ENCODE data around the gene COBL. TPM values are rescaled to one million over a fixed set of nuclear protein-coding genes. Genes with fewer than 3 reads are reported as not detected.

The COBL gene
- polyA plus RNA-seq, 3 donors: not detected

DNA sequence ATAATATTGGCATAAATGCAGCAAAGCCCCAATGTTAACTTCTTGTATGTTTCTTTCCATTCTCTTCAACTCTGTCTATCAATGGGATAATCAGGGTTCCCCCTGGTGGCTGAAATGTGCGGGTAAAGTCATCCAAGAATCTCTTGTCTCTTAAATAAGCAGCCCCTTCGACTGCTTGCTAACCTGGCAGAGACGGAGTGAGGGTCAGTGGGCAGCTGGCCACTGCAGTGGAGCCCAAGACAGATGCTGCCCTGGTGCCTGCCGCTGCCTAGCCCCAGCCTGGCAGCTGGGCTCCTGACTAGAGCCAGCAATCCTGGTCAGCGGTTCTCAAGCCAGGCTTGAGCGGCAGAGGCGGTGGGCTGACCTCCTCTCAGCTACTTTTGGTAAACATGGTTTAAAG is 248.9 kb downstream of the COBL start:
- no peaks in the 10 kb centered on the region for H3K27me3 ChIP-seq (ENCODE audit: control insufficient read depth in 2 of 2, insufficient read depth in 2 of 2, low read length in 2 of 2)
- TF ChIP-seq, protein P1, sequence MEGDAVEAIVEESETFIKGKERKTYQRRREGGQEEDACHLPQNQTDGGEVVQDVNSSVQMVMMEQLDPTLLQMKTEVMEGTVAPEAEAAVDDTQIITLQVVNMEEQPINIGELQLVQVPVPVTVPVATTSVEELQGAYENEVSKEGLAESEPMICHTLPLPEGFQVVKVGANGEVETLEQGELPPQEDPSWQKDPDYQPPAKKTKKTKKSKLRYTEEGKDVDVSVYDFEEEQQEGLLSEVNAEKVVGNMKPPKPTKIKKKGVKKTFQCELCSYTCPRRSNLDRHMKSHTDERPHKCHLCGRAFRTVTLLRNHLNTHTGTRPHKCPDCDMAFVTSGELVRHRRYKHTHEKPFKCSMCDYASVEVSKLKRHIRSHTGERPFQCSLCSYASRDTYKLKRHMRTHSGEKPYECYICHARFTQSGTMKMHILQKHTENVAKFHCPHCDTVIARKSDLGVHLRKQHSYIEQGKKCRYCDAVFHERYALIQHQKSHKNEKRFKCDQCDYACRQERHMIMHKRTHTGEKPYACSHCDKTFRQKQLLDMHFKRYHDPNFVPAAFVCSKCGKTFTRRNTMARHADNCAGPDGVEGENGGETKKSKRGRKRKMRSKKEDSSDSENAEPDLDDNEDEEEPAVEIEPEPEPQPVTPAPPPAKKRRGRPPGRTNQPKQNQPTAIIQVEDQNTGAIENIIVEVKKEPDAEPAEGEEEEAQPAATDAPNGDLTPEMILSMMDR (IDR thresholded peaks at IDR 0.05): peak; percentile 36
- H3K4me1 ChIP-seq (ENCODE audit: control insufficient read depth in 1 of 2, insufficient read depth in 2 of 2, low read length in 2 of 2): no peaks in the 10 kb centered on the region
- WGBS (ENCODE audit: insufficient coverage): 31% methylated on average over 4 of the region's 7 CpGs
- Mint-ChIP-seq H3K9me3 (no peaks in the 10 kb centered on the region), H3K36me3 (no peaks in the 10 kb centered on the region), H3K4me1 (no peaks in the 10 kb centered on the region), H3K27ac (peak overlapping the region in 1 of 7 donors; percentile 19), H3K4me3 (no peak overlapping the region), H3K27me3 (ENCODE audit: low read depth in 3 of 3) (peaks cover 0 to 3% (median 0%) of the 10 kb centered on the region in 3 donors)
- no peaks in the 10 kb centered on the region for H3K36me3 ChIP-seq (replicated peaks in 1 of 2; ENCODE audit: control insufficient read depth in 1 of 2, insufficient read depth in 2 of 2, low read length in 2 of 2)
- H3K27ac ChIP-seq (ENCODE audit: low read depth in 1 of 2, low read length in 2 of 2): no peak overlapping the region
- no peaks in the 10 kb centered on the region for H3K9me3 ChIP-seq (replicated peaks in 1 of 2; ENCODE audit: control insufficient read depth in 1 of 2, insufficient read depth in 1 of 2, low read length in 2 of 2)
- no peak overlapping the region for H3K4me3 ChIP-seq (replicated peaks in 1 of 3; ENCODE audit: low read depth in 2 of 3, low read length in 3 of 3)
- H3K9ac ChIP-seq (ENCODE audit: insufficient read depth, low read length, poor library complexity, severe bottlenecking): no peak overlapping the region
- peak in 1 of 3 donors; percentile 8 for DNase-seq
- no peak overlapping the region for H3K4me2 ChIP-seq (replicated peaks; ENCODE audit: extremely low read depth, low read length, poor library complexity, severe bottlenecking)
- H3K79me2 ChIP-seq (ENCODE audit: insufficient read depth, low read length): no peaks in the 10 kb centered on the region
- intact Hi-C loops (cut with micrococcal nuclease): loop anchor here in 1 of 2 donors (10.0 kb wide), 1 partner anchor 973 kb away; the partner anchor contains the start of gene ZPBP
- H2AFZ ChIP-seq (ENCODE audit: insufficient read depth, low read depth, low read length, poor library complexity, severe bottlenecking): no peak overlapping the region
- no peaks in the 10 kb centered on the region for H4K20me1 ChIP-seq (ENCODE audit: insufficient read depth, low read length)

DNA sequence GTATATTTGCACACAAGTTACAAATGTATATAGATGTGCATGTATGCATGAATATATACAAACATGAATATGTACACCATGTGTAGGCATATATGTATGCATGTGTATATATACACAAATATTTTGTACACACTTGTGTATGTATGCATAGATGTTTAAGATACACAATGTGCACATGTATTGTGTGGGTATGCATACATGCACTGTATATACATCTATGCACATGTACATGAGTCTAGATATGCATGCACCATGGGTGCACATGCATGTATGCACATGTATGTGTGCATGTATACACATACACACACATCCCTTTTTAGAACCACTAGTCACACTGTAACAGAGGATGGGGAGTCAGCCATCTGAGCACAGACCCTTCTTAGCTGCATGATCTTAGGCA is 249.4 kb downstream of the COBL start:
- Histone ChIP-seq H4K20me1 (ENCODE audit: insufficient read depth, low read length) (no peaks in the 10 kb centered on the region), H3K9ac (ENCODE audit: insufficient read depth, low read length, poor library complexity, severe bottlenecking) (no peak overlapping the region), H3K4me1 (ENCODE audit: control insufficient read depth in 1 of 2, insufficient read depth in 2 of 2, low read length in 2 of 2) (no peaks in the 10 kb centered on the region), H3K4me2 (replicated peaks; ENCODE audit: extremely low read depth, low read length, poor library complexity, severe bottlenecking) (no peak overlapping the region), H3K79me2 (ENCODE audit: insufficient read depth, low read length) (no peaks in the 10 kb centered on the region), H2AFZ (ENCODE audit: insufficient read depth, low read depth, low read length, poor library complexity, severe bottlenecking) (no peak overlapping the region), H3K27ac (ENCODE audit: low read depth in 1 of 2, low read length in 2 of 2) (no peak overlapping the region), H3K27me3 (ENCODE audit: control insufficient read depth in 2 of 2, insufficient read depth in 2 of 2, low read length in 2 of 2) (no peaks in the 10 kb centered on the region), H3K4me3 (replicated peaks in 1 of 3; ENCODE audit: low read depth in 2 of 3, low read length in 3 of 3) (no peak overlapping the region), H3K9me3 (replicated peaks in 1 of 2; ENCODE audit: control insufficient read depth in 1 of 2, insufficient read depth in 1 of 2, low read length in 2 of 2) (no peaks in the 10 kb centered on the region), H3K36me3 (replicated peaks in 1 of 2; ENCODE audit: control insufficient read depth in 1 of 2, insufficient read depth in 2 of 2, low read length in 2 of 2) (no peaks in the 10 kb centered on the region)
- no peaks in the 10 kb centered on the region for H3K9me3 Mint-ChIP-seq
- no peaks in the 10 kb centered on the region for H3K4me1 Mint-ChIP-seq
- H3K27me3 Mint-ChIP-seq (ENCODE audit: low read depth in 3 of 3): peaks cover 0 to 3% (median 0%) of the 10 kb centered on the region in 3 donors
- no peaks in the 10 kb centered on the region for H3K36me3 Mint-ChIP-seq
- no peak overlapping the region for H3K27ac Mint-ChIP-seq
- no peak for DNase-seq
- TF ChIP-seq, protein P1 (IDR thresholded peaks at IDR 0.05): no peak
- intact Hi-C loops (cut with micrococcal nuclease): loop anchor here in 1 of 2 donors (10.0 kb wide), 1 partner anchor 972 kb away; the partner anchor contains the start of gene ZPBP
- no peak overlapping the region for H3K4me3 Mint-ChIP-seq

Measured in CD14-positive monocyte (primary cell).